Measurements from ENCODE around the gene SOX5.
"Not testable (repeated sequence)": the region's sequence is repeated elsewhere in the genome, so short reads cannot be mapped to it uniquely, and the experiment has no call there.

SOX5 gene

DNA sequence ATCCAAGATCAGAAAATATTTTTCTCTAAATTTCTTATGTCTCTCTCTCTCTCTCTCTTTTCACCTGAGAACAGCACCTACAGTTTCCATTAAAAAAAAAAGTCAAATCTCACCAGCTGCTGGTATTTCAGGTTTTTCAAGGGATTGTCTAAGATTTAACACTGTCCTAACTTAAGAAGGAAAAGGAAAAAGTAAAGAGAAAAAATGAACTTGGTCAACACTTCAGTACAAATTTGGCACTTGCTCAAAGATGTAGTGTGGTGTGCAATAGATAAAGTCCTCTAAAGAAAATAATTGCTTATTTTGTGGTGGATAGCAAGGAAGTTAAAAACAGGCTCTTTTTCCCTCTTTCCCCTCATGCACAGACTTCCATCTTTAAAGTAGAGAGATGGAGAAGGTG, 416.2 kb downstream of the SOX5 start:
- DNase-seq: no peak

DNA sequence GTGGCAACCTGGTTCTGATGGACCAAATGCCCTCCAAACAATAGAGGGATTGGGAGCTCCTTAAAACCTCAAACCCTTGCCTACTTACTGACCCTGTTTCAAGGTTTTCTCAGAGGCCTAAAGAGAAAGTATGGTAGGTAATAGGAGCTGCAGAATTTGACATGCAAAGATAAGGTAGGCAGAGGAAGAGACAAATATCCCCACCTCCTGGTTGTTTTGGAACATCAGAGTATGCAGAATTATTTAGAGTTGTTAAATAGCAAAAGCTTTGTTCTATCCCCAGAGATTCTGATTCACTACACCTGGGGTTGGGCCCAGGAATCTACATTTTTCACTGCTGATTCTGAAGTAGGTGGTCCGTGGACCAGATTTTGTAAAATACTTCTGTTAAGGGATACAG, 421.2 kb downstream of the SOX5 start:
- DNase-seq: no peak

GRCh38 chr12:23525450-23526072, 423.9 kb downstream of the SOX5 start:
- no peak for DNase-seq

- DNase-seq: no peak
Measured at GRCh38 chr12:23523339-23523738, 426.1 kb downstream of the SOX5 start.

GRCh38 chr12:23519444-23519843, 430.0 kb downstream of the SOX5 start:
- not testable (repeated sequence) for DNase-seq

DNA sequence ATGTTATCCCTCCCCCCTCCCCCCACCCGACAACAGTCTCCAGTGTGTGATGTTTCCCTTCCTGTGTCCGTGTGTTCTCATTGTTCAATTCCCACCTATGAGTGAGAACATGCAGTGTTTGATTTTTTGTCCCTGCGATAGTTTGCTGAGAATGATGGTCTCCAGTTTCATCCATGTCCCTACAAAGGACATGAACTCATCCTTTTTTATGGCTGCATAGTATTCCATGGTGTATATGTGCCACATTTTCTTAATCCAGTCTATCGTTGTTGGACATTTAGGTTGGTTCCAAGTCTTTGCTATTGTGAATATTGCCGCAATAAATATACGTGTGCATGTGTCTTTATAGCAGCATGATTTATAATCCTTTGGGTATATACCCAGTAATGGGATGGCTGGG, 433.7 kb downstream of the SOX5 start:
- not testable (repeated sequence) for DNase-seq

GRCh38 chr12:23510484-23510883, 439.0 kb downstream of the SOX5 start:
- DNase-seq: no peak

GRCh38 chr12:23509832-23510231, 439.6 kb downstream of the SOX5 start:
- not testable (repeated sequence) for DNase-seq

DNA sequence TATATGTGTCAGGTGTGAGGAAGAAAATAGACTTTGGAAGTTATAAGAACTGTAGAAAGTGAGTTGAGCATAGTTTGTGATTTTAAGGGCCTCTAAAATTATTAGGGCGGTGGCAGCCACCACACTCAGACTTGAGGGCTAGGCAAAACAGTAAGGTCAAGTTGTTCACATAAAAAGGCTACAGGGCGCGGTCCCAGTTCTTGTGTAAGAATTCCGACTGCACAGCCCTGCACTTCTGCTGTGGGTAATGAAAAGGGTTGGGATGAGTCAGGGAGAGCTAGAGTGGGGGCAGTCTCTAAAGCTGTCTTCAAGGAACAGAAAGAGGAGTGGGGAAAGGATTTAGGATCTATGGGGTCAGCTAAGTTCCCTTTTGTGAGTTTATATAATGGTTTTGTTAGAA, 441.7 kb downstream of the SOX5 start:
- DNase-seq: not testable (repeated sequence)

DNA sequence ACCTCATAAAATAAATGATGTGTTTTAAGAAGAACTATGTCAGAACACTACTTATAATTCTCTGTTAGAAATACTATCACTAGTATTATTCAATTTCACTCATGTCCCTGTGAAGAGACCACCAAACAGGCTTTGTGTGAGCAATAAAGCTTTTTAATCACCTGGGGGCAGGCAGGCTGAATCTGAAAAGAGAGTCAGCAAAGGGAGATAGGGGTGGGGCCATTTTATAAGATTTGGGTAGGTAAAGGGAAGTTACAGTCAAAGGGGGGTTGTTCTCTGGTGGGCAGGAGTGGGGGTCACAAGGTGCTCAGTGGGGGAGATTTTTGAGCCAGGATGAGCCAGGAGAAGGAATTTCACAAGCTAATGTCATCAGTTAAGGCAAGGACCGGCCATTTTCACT, 443.7 kb downstream of the SOX5 start:
- not testable (repeated sequence) for DNase-seq

DNA sequence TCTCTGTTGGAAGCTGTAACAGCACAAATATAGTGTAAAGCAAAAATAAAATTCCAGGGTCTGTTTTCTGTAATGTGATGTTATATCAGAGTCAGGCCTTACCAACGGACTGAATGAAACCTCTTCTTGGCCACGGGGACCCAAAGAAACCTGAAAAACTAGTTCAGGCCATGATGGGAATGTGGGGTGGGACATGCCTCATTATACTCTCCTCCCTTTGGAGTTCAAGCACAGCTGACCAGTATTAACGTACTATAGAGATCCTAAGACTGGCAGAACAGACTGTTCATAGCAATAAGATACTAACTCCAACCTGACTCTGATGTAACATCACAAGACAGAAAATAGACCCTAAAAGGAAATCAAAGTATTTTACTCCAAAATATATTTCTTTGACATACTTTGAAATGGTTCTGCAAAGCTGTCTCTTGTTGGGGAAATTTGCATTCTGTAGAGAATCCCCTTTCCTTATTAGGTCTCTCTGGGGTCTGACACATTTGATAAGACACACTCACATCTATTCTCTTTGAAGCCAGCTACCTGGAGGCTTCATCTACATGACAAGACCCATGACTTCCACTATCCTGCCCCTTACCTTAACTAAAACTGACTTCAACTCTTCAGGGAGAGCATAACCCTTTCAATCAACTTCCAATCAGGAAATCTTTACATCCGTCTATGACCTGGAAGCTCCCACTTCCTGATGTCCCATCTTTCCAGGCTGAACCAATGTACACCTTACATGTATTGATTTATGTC, 444.6 kb downstream of the SOX5 start:
- DNase-seq: no peak

DNA sequence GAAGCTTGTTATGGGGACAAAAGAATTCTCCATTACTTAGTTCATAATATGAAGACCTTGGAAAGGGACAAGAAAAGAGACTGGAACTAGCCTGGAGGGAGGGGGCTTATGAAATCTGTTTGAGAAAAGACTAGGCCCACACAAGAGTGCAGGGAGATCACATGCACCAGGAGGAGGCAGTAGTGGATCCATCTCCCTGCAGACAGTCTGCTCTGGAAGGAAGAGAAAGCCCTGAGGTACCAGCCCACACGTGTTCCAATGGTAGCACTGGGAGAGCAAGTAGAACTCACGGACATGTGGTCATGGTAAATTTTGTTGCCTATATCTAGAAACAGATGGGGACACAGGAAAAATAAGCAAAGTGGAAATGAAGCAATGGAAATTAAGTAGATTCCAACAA, 445.4 kb downstream of the SOX5 start:
- no peak for DNase-seq

DNA sequence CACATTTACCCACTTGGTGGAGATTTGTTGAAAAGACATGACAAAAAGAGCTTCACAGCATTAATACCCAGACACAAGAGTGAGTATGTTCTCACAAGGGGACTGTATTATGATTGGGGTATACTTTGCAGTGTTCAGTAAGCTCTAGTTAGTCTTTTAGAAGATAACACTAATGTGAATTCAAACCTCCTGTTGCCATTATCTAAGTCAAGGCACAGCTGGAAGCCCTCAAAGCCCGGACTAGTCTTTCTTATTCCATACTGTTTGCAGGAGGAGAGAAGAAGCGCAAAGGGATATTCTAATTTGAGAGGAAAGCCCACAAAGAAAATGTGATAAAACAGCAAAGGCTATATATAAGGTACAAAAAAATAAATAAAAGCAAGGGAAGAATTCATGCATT, 445.9 kb downstream of the SOX5 start:
- no peak for DNase-seq

GRCh38 chr12:23502259-23502658, 447.2 kb downstream of the SOX5 start:
- no peak for DNase-seq

DNA sequence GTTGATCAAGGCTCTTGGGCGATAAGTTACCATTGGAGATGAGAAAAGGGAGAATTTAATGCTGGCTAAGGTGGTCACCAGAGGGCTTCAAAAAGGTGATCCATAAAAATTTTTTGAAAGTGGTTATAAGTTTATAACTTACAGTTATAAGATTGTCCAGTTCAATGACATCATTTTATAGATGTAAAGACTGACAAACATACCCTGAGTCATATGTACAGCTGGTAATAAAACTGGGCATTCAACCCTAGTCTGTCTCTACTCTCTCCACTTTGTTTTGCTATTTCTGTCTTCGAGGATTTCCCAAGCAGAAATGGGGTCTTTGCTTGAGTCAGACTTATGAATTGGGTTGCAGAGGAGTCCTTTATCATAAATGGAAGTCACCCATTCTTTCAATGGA, 454.0 kb downstream of the SOX5 start:
- no peak for DNase-seq

- DNase-seq: no peak
Measured at GRCh38 chr12:23493672-23494071, 455.8 kb downstream of the SOX5 start.

GRCh38 chr12:23491029-23491428, 458.4 kb downstream of the SOX5 start:
- DNase-seq: not testable (repeated sequence)

DNA sequence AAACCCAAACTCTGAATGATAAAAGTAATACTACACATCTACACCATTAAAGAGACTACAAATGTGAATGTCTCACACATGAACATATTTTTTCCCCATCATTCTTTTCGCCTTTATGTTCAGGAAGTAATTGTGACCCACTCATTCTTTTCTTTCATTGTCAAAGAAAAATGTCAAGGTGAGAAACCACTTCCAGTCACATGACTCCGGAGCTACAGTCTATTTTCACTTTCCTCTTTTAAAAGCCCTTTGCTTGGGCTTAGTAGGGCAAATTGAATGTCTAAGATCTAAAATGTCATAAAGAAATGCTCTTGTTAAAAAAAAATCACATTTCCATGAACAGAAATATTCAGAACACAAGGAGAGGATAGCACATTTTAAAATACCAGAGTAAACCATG, 461.3 kb downstream of the SOX5 start:
- no peak for DNase-seq

DNA sequence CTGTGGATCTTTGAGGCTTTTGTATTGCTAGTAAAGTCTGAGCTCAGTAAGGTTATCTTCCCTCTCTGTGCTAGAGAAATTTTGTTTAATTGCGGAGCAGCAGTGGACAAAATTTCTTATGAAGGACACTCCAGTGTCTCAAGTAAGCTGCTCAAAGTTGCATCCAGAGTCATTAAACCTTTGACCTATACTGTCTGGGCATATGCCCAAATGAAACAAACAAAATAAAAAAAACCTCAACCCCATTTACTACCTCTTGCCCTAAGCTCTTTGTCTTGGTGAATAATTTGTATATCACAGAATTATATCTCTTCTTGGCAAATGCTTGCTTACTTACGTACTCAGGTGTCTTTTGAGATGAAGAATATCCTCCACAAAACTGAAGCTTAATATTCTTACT, 465.2 kb downstream of the SOX5 start:
- no peak for DNase-seq

DNA sequence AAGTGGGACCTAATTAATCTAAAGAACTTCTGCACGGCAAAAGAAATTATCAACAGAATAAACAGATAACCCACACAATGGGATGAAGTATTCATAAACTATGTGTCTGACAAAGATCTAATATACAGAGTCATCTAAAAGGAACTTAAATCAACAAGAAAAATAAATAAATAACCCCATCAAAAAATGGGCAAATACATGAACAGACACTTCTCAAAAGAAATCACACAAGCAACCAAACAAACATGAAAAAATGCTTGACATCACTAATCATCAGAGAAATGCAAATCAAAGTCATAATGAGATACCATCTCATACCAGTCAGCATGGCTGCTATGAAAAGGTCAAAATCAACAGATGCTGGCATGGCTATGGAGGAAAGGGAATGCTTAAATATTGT, 466.9 kb downstream of the SOX5 start:
- no peak for DNase-seq
